Activated CD8-positive, alpha-beta memory T cell treated with anti-CD3 and anti-CD28 coated beads, Interleukin-2, amount 10 ng/mL, durations not matched to agents 7 days and 5 days (primary cell): ENCODE results near the gene SFRP2. TPM values are rescaled to one million over a fixed set of nuclear protein-coding genes. Genes with fewer than 3 reads are reported as not detected.

Experiments used
- ATAC-seq: fragments of 150-1000 bp; cut with Tn5 transposase; one replicate; pipeline ENCODE4 v1.10.0; 2021; ENCODE audit warnings: moderate library complexity
- CTCF ChIA-PET: fragments of 350-600 bp; sonication (Branson Sonifier 250); formaldehyde crosslinking; loops from one replicate; lab custom pipeline; 2021; ENCODE audit warnings: antibody characterized with exemption; lab: Charles Lee
- DNase-seq: peaks from one replicate; pipeline ENCODE4 v3.0.0-alpha.2; 2020
- H3K27ac Mint-ChIP-seq: one replicate; pipeline ENCODE4 v1.8.0; 2021; ENCODE audit warnings: mild to moderate bottlenecking, mixed read lengths
- H3K27me3 Mint-ChIP-seq: one replicate; pipeline ENCODE4 v1.8.0; 2021; ENCODE audit warnings: mixed read lengths
- H3K36me3 Mint-ChIP-seq: one replicate; pipeline ENCODE4 v1.8.0; 2021; ENCODE audit warnings: mild to moderate bottlenecking, mixed read lengths
- H3K4me1 Mint-ChIP-seq: one replicate; pipeline ENCODE4 v1.8.0; 2021; ENCODE audit warnings: mixed read lengths
- H3K4me3 Mint-ChIP-seq: one replicate; pipeline ENCODE4 v1.8.0; 2021; ENCODE audit warnings: mild to moderate bottlenecking, moderate library complexity, mixed read lengths
- H3K9me3 Mint-ChIP-seq: one replicate; pipeline ENCODE4 v1.8.0; 2022; ENCODE audit warnings: low read depth, mixed read lengths
- total RNA-seq, 2 experiments: library from RNA; stranded (reverse); gene quantifications; one replicate each; pipeline ENCODE4 v1.2.3, GENCODE V29; 2021

The SFRP2 gene
- total RNA-seq, 2 experiments from 2014 or later = not detected

DNA sequence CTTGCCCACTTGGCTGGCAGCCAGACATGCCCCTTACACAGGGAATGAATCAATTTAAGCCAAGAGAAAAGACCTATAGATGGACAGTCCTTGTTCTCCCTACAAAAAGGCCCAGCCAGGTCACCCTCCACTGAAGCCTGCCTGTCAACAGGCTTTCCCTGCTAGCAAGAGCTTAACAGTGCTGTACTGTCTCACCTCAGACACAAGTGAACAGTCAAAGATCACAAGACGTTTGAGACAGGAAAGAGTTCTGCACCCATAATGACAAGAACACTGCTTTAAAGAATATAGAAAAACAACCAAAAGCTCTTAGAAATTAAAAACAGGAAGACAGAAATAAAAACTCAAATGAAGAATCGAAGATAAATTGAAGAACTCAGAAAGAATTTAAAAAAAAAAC is 33.7 kb downstream of the SFRP2 start:
- Mint-ChIP-seq H3K36me3 (no peaks in the 10 kb centered on the region), H3K4me1 (no peaks in the 10 kb centered on the region), H3K9me3 (no peaks in the 10 kb centered on the region), H3K27me3 (peaks cover 69% of the 10 kb centered on the region), H3K4me3 (no peak overlapping the region), H3K27ac (no peak overlapping the region)
- CTCF ChIA-PET = no interaction called here
- DNase-seq = no peak
- ATAC-seq = no peak

DNA sequence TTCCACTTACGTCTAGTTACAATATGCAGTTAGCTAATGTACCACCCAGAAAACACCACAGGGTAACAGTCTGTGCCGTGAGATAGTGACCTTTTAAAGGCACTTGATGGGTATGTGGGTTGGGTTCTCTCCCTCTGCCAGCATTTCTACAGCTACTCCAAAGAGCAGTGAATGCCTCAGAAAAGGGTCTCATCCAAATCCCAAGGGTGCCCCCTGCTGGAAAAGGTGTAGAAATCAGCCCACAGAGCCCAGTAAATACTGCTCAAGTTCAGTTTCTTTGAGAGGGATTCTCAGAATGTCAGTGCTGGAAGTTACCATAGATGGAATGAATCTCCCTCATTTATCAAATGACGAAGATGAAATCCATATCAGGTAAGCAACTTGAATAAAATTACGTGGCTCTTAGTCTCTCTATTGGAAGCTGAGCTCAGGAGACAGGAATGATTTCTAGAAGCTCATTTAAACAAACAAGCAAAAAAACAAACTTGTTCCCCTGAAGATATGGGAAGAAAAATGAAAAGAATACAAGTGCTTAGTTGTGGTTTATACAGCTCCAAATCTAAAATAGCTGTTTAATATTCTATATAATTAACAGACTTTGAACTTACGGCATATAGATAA is 38.6 kb downstream of the SFRP2 start:
- ATAC-seq (peak; percentile 65), DNase-seq (peak; percentile 72)
- H3K9me3 Mint-ChIP-seq = no peaks in the 10 kb centered on the region
- H3K4me1 Mint-ChIP-seq = no peaks in the 10 kb centered on the region
- CTCF ChIA-PET = interaction anchor here (0.6 to 3.3 kb wide), 22 partner anchors 8 to 624 kb away, joined by 3 to 22 read pairs (median 4); partner anchors contain the start of gene MND1
- H3K27me3 Mint-ChIP-seq = peaks cover 53% of the 10 kb centered on the region
- no peaks in the 10 kb centered on the region for H3K36me3 Mint-ChIP-seq
- H3K27ac Mint-ChIP-seq = no peak overlapping the region
- H3K4me3 Mint-ChIP-seq = no peak overlapping the region

DNA sequence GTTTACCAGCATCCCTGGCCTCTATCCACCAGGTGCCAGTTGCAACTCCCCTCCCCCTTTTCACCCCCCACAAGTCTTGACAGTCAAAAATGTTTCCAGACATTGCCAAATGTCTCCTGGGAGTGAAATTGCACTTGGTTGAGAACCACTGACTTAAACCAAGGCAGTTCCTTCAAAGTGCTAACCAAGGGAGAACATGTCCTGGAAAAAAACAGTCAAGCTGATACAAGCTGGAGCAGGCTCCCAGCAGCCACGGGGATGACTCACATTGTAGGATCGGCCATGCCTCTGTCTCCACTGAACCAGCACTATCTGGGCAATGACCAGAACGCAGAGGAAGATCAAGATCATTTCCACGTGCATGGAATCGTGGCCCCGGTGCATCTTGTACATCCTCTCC is 40.5 kb downstream of the SFRP2 start:
- ATAC-seq (no peak), DNase-seq (no peak)
- H3K27me3 Mint-ChIP-seq = peaks cover 43% of the 10 kb centered on the region
- CTCF ChIA-PET = interaction anchor here (1.3 to 3.3 kb wide), 3 partner anchors 11 to 104 kb away, joined by 4 to 22 read pairs (median 10); no protein-coding TSS in a partner anchor
- no peak overlapping the region for H3K27ac Mint-ChIP-seq
- H3K4me1 Mint-ChIP-seq = no peaks in the 10 kb centered on the region
- H3K4me3 Mint-ChIP-seq = no peak overlapping the region
- H3K36me3 Mint-ChIP-seq = no peaks in the 10 kb centered on the region
- no peaks in the 10 kb centered on the region for H3K9me3 Mint-ChIP-seq

DNA sequence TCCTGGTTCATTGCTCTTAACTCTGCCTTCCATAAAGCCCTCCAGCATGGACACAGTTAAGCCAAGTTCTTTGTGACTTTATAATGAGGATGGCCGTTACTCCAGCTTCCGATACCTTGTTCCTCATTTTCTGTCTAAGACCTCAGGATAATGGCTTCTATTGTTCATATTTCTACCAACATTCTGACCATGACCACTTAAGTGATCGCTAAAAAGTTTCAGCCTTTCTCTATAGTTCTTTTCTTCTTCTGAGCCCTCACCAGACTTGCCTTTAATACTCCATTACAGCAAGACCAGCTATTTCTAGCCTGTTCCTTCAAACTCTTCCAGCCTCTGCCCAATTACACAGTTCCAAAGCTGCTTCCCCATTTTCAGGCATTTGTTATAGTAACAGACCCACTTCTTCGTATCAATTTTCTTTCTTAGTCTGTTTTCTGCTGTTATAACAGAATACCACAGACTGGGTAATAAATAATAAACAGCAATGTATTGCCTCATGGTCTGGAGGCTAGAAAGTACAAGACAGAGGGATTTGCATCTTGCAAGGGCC is 41.4 kb downstream of the SFRP2 start:
- H3K27me3 Mint-ChIP-seq = peaks cover 38% of the 10 kb centered on the region
- no peaks in the 10 kb centered on the region for H3K36me3 Mint-ChIP-seq
- CTCF ChIA-PET = interaction anchor here (0.9 kb wide), 1 partner anchor 98 kb away, joined by 3 read pairs; no protein-coding TSS in a partner anchor
- H3K9me3 Mint-ChIP-seq = no peaks in the 10 kb centered on the region
- ATAC-seq = no peak
- no peak overlapping the region for H3K4me3 Mint-ChIP-seq
- DNase-seq = no peak
- H3K27ac Mint-ChIP-seq = no peak overlapping the region
- H3K4me1 Mint-ChIP-seq = no peaks in the 10 kb centered on the region

DNA sequence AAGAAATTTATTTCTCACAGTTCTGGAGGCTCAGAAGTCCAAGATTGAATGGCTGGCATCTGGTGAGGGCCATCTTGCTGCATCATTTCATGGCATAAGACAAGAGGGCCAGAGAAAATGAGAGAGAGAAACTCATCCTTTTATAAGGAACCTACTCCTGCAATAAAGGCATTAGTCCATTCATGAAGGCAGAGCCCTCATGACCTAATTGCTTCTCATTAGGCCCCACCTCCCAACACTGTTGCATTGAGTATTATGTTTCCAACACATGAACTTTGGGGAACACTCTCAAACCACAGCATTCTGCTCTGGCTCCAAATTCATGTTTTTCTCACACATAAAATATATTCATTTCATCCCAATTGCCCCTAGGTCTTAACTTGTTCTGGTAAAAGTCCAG is 43.2 kb downstream of the SFRP2 start:
- ATAC-seq (no peak), DNase-seq (no peak)
- H3K27me3 Mint-ChIP-seq = peaks cover 29% of the 10 kb centered on the region
- H3K4me3 Mint-ChIP-seq = no peak overlapping the region
- peaks cover 1% of the 10 kb centered on the region for H3K9me3 Mint-ChIP-seq
- no peaks in the 10 kb centered on the region for H3K36me3 Mint-ChIP-seq
- no peaks in the 10 kb centered on the region for H3K4me1 Mint-ChIP-seq
- no peak overlapping the region for H3K27ac Mint-ChIP-seq
- CTCF ChIA-PET = no interaction called here

DNA sequence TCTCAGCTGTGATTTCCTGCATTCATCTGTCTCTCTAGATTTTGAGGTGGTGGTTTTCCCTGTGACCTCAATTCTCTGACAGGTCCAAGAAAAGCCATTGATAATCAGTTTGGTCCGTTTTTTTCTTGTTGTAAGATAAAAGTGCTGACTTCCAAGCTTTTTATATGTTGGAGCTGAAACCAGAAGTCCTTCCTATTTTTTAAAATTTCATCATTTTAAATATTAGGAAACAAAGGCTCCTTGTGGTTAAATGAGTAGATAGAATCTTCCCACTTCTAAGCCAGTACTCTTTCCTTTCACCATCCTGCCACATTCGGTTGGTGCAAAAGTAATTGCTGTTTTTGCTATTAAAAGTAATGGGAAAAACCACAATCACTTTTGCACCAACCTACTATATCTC is 47.3 kb downstream of the SFRP2 start:
- DNase-seq (no peak), ATAC-seq (no peak)
- CTCF ChIA-PET = interaction anchor here (0.6 to 1.9 kb wide), 3 partner anchors 9 to 106 kb away, joined by 3 to 8 read pairs (median 3); no protein-coding TSS in a partner anchor
- H3K27ac Mint-ChIP-seq = no peak overlapping the region
- H3K9me3 Mint-ChIP-seq = peaks cover 5% of the 10 kb centered on the region
- H3K4me3 Mint-ChIP-seq = no peak overlapping the region
- no peaks in the 10 kb centered on the region for H3K36me3 Mint-ChIP-seq
- no peaks in the 10 kb centered on the region for H3K4me1 Mint-ChIP-seq
- H3K27me3 Mint-ChIP-seq = peaks cover 17% of the 10 kb centered on the region

DNA sequence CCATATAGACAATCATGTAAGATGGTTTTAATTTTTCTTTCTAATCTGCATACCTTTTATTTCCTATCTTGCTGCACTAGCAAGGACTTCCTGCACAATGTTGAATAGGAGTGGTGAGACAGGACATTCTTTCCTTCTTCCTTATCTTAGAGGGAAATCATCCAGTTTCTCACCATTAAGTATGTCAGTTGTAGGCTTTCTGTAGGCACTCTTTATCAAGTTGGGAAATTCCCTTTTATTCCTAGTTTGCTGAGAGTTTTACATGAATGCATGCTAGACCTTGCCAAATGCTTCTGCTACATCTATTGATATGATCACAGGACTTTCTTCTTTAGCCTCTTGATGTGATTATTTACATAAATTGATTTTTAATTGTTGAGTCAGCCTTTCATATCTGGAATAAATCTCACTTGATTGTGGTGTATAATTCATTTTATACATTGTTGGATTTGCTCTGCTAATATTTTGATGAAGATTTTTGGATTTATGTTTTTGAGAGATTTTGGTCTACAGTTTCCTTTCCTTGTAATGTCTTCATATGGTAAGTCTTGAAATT is 52.9 kb downstream of the SFRP2 start:
- H3K27ac Mint-ChIP-seq = no peak overlapping the region
- CTCF ChIA-PET = interaction anchor here (3.0 kb wide), 1 partner anchor 14 kb away, joined by 10 read pairs; no protein-coding TSS in a partner anchor

DNA sequence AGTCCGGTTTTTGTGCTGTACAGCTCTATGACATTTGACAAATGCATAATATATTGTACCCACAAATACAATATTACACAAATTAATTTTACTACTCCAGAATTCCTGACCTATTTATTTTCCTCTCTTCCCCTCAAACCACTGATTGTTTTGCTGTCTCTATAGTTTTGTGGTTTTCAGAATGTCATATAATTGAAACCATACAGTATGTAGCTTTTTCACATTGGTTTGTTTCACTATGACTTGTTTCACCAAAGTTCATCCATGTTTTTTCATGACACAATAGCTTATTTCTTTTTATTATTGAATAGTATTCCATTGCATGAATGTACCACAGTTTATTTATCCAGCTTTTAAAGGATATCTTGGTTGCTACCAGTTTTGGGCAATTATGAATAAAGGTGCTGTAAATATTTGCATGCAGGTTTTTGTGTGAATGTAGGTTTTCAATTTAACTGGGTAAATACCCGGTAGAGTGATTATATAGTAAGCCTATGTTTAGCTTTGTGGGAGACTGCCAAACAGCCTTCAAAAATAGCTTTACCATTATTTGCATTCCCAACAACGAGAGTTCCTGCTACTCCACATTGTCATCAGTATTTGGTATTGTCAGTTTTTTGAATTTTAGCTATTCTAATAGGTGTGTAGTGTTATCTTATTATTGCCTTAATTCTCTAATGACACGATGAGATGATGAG is 55.0 kb downstream of the SFRP2 start:
- CTCF ChIA-PET = interaction anchor here (0.6 to 1.4 kb wide), 2 partner anchors 16 to 486 kb away, joined by 3 to 5 read pairs; no protein-coding TSS in a partner anchor

More for the DNA sequence above, 52.9 kb downstream of the SFRP2 start:
- no peaks in the 10 kb centered on the region for H3K36me3 Mint-ChIP-seq
- no peak overlapping the region for H3K4me3 Mint-ChIP-seq
- no peak for DNase-seq
- H3K9me3 Mint-ChIP-seq = peaks cover 5% of the 10 kb centered on the region
- H3K27me3 Mint-ChIP-seq = peaks cover 61% of the 10 kb centered on the region
- no peak for ATAC-seq
- peaks cover 6% of the 10 kb centered on the region for H3K4me1 Mint-ChIP-seq

DNA sequence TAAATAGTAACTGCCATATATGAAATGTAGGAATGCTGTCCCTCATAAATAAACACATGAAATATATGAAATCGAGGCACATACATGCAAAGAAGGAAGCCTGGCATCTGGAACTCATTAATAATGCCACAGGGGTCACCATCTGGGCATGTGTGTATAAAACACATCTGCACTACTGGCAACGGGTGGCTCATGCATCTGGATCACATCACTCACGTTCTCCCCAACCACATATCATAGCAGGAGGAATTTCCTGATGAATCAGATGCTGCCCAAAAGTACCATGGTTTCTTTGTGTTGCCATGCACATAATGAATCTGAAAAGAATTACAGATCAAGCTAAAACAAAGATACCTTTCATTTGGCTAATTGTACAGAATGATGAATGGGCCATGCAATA is 57.6 kb downstream of the SFRP2 start:
- CTCF ChIA-PET = interaction anchor here (0.7 kb wide), 1 partner anchor 871 kb away, joined by 3 read pairs; no protein-coding TSS in a partner anchor
- H3K4me3 Mint-ChIP-seq = no peak overlapping the region
- H3K9me3 Mint-ChIP-seq = no peaks in the 10 kb centered on the region
- peaks cover 10% of the 10 kb centered on the region for H3K4me1 Mint-ChIP-seq
- no peaks in the 10 kb centered on the region for H3K36me3 Mint-ChIP-seq
- H3K27ac Mint-ChIP-seq = no peak overlapping the region
- H3K27me3 Mint-ChIP-seq = peaks cover 65% of the 10 kb centered on the region
- DNase-seq (no peak), ATAC-seq (no peak)

More for the DNA sequence above, 55.0 kb downstream of the SFRP2 start:
- H3K4me1 Mint-ChIP-seq = peaks cover 6% of the 10 kb centered on the region
- H3K27ac Mint-ChIP-seq = no peak overlapping the region
- ATAC-seq (no peak), DNase-seq (no peak)
- no peak overlapping the region for H3K4me3 Mint-ChIP-seq
- H3K27me3 Mint-ChIP-seq = peaks cover 66% of the 10 kb centered on the region
- no peaks in the 10 kb centered on the region for H3K9me3 Mint-ChIP-seq
- no peaks in the 10 kb centered on the region for H3K36me3 Mint-ChIP-seq

Other genes starting within 250 kb of the SFRP2 start
- gene TLR2, start 104.8 kb downstream of the SFRP2 start, total RNA-seq = under 1 TPM in 1 of 2 experiments, not detected in 1; 0.41 TPM
- not detected for gene RNF175, start 29.1 kb downstream of the SFRP2 start, total RNA-seq